ENCODE data around the gene MAGED2. TPM values are rescaled to one million over a fixed set of nuclear protein-coding genes. Genes with fewer than 3 reads are reported as not detected.
"Not testable (repeated sequence)": the region's sequence is repeated elsewhere in the genome, so short reads cannot be mapped to it uniquely, and the experiment has no call there.

The MAGED2 gene, protein sequence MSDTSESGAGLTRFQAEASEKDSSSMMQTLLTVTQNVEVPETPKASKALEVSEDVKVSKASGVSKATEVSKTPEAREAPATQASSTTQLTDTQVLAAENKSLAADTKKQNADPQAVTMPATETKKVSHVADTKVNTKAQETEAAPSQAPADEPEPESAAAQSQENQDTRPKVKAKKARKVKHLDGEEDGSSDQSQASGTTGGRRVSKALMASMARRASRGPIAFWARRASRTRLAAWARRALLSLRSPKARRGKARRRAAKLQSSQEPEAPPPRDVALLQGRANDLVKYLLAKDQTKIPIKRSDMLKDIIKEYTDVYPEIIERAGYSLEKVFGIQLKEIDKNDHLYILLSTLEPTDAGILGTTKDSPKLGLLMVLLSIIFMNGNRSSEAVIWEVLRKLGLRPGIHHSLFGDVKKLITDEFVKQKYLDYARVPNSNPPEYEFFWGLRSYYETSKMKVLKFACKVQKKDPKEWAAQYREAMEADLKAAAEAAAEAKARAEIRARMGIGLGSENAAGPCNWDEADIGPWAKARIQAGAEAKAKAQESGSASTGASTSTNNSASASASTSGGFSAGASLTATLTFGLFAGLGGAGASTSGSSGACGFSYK
- total RNA-seq = 410 to 423 TPM (median 423 TPM) in 3 replicates

DNA sequence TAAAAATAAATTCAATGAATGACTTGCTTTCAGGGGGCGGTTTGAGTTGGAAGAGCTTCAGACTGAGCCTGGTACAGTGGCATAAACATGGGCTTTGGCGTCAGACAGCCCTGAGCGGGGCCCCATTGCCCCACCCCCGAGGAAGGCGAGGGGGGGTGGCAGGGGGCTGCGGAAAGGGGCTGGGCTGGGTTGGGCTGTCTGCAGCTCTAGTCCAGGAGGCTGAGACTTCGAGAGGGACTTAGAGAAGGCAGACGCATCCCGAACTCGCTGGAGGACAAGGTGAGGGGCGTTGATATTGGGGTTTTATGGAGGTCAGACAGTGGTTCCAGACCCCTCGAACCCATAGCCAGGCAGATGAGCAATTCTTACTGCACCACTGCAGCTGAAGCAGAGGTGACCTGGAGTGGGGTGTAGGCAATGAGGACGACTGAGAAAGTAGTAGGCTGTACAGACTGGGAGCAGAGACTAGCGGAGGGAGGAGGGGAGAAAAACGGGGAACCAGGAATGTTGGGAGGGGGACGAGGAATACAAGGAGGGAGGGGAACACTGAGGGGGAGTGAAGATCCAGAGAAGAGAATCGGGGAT is at the start of gene MAGED2:
TSS of gene MAGED2 (plus strand) at position 222 of the 585 bp plus-strand sequence. CDS start 1,587 bp downstream, outside the sequence.
- Mint-ChIP-seq H3K27me3 (ENCODE audit: low read depth) (no peaks in the 10 kb centered on the region), H3K4me3 (peak within 1 kb of the TSS; percentile 95), H3K36me3 (peaks cover 16% of the 10 kb centered on the region), H3K27ac (peak within 1 kb of the TSS; percentile 97), H3K4me1 (peaks cover 26% of the 10 kb centered on the region), H3K9me3 (peaks cover 10% of the 10 kb centered on the region)
- DNase-seq (ENCODE audit: low spot score in 2 of 2, unreplicated experiment in 2 of 2) = no peak
- TF ChIP-seq, protein P1, sequence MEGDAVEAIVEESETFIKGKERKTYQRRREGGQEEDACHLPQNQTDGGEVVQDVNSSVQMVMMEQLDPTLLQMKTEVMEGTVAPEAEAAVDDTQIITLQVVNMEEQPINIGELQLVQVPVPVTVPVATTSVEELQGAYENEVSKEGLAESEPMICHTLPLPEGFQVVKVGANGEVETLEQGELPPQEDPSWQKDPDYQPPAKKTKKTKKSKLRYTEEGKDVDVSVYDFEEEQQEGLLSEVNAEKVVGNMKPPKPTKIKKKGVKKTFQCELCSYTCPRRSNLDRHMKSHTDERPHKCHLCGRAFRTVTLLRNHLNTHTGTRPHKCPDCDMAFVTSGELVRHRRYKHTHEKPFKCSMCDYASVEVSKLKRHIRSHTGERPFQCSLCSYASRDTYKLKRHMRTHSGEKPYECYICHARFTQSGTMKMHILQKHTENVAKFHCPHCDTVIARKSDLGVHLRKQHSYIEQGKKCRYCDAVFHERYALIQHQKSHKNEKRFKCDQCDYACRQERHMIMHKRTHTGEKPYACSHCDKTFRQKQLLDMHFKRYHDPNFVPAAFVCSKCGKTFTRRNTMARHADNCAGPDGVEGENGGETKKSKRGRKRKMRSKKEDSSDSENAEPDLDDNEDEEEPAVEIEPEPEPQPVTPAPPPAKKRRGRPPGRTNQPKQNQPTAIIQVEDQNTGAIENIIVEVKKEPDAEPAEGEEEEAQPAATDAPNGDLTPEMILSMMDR (IDR thresholded peaks at IDR 0.05; ENCODE audit: unreplicated experiment) = no peak

DNA sequence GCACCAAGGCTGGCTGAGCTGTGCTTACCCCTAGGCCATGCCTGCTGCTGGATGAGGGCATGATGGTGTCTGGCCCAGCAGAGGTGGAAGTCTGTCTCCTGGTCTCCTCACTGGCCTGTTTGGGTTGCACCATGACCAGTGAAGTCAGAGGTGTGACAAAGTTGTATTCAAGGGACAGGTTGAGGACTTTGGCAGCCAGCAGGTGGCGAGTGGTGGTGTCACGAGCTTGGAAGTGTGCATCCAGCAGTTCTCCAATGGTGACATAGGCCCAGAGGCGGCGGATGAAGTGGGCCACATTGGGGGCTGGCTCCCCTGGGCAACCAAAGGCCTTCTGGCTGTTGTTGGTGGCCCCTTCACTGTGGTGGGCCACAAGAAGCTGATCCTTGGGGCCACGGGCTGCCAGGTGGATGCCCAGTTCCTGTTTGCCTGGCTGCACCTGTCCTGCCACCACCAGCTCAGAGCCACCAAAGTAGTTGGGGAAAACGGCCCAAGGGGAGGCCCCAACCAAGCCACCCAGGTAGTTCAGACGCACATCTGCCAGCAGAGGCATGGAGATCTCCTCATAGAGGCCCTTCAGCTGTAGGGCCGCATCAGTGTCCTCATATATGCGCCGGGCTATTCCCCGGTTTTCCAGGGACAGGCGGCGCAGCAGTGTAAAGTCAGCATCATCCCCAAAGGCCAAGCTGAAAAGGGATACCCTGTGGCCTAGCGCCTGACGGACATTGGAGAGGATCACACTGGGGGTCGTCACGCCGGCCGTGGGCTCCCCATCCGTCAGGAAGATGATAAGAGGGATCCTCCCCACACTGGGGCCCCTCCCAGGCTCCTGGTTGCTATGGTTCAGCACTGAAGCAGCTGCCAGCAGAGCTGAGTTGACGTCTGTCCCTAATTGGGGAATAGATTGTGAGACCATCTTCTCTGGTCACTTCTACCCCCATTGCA is 49.2 kb upstream of the MAGED2 start:
- H3K27me3 Mint-ChIP-seq (ENCODE audit: low read depth) = no peaks in the 10 kb centered on the region
- TF ChIP-seq, protein P1 (IDR thresholded peaks at IDR 0.05; ENCODE audit: unreplicated experiment) = no peak
- peaks cover 1% of the 10 kb centered on the region for H3K36me3 Mint-ChIP-seq
- no peak overlapping the region for H3K4me3 Mint-ChIP-seq
- peaks cover 9% of the 10 kb centered on the region for H3K4me1 Mint-ChIP-seq
- peak overlapping the region; percentile 72 for H3K27ac Mint-ChIP-seq
- H3K9me3 Mint-ChIP-seq = peaks cover 51% of the 10 kb centered on the region
- DNase-seq (ENCODE audit: low spot score in 2 of 2, unreplicated experiment in 2 of 2) = no peak

DNA sequence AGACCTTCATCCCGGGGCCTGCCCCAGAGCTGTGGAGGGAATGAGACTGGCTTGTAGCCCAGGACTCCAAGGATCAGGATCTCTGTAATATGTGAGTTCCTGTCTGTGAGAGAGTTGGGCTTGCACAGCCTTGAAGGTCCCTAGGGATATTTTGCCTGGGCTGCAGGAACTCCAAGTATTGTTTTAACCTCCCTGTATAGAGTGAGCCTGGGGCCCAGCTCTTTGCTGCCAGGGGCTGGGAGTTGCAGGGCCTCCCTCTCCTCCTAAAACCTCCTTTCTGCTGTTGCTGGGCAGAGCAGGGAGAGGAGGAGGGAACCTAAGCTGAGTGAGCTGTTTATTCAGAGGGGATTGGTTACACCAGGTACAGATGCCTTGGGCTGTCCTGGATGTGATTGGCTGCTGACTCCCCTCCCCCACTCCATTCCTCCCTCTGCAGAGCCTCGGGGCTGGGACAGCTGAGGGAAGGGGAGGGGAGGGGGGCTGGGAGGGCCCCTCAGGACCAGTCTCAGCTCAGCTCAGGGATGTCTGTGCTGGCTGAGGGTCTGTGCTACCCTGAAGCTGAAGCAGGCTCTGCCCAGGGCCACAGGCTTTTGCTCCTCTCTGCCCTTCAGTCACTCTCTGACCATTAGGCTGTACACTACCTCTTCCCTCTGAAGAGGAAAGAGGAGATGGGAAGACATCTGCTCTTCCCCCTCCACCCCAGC is 33.0 kb upstream of the MAGED2 start:
- H3K27me3 Mint-ChIP-seq (ENCODE audit: low read depth); H3K36me3 Mint-ChIP-seq: not testable (repeated sequence)
- peak in 1 of 2 experiments; percentile 45 for DNase-seq (ENCODE audit: low spot score in 2 of 2, unreplicated experiment in 2 of 2)
- Mint-ChIP-seq H3K4me3 (peak overlapping the region; percentile 7), H3K4me1 (peaks cover 38% of the 10 kb centered on the region), H3K9me3 (peaks cover 29% of the 10 kb centered on the region), H3K27ac (peak overlapping the region; percentile 97)

DNA sequence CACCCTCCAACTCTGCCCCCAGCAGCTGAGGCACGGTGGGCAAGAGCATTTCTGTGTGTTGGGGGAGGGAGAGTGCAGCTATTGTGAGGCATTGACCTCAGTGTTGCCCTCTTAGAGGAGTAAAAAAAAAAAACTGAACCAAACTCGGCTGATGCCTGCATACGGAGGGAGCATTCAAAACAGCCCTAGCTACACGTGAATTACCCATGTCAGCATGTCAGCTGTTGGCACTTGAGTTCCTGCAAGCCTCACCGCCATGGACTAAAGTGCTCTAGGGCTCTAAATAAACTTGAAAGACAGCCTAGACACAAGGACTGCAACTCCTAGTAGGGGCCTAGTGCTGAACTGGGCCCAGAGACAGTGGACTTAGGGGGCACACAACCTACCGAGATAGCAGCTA is 31.5 kb upstream of the MAGED2 start:
- no peak for DNase-seq (ENCODE audit: low spot score in 2 of 2, unreplicated experiment in 2 of 2)
- no peaks in the 10 kb centered on the region for H3K27me3 Mint-ChIP-seq (ENCODE audit: low read depth)
- H3K4me1 Mint-ChIP-seq = peaks cover 38% of the 10 kb centered on the region
- H3K4me3 Mint-ChIP-seq = no peak overlapping the region
- peaks cover 35% of the 10 kb centered on the region for H3K9me3 Mint-ChIP-seq
- H3K36me3 Mint-ChIP-seq = peaks cover 6% of the 10 kb centered on the region
- TF ChIP-seq, protein P1 (IDR thresholded peaks at IDR 0.05; ENCODE audit: unreplicated experiment) = no peak
- no peak overlapping the region for H3K27ac Mint-ChIP-seq

DNA sequence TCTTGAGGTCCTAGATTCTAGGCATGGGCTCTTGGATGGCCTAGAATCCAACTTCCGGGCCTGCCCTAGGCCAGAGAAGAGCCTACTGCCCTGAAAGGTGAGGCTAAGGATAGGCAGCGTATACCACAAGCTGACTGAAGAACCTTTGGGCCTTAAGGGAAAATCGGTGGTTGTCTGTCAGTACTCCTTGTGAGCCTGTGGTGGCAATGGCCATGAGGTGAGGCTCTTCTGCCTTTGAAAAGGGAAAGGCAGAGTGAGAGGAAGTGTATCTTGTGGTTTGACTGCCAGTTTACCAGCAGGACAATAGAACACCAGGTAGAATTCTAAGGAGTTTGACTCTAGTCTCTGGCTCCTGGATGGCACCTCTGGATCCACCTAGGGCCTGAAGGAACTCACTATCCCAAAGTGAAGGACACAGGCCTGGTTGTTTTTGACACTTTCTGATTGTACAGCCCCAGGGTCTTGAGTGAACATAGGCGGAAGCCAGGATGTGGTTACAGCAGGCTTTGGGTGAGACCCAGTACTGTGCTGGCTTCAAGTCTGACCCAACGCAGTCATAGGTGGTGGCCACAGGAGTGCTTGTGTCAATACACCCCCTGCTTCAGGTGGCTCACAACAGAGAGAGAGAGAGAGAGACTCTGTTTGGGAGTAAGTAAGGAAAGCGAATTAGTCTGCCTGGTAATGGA is 30.4 kb upstream of the MAGED2 start:
- Mint-ChIP-seq H3K27me3 (ENCODE audit: low read depth) (no peaks in the 10 kb centered on the region), H3K9me3 (peaks cover 35% of the 10 kb centered on the region), H3K27ac (peak overlapping the region; percentile 30), H3K4me3 (no peak overlapping the region), H3K36me3 (peaks cover 4% of the 10 kb centered on the region), H3K4me1 (peaks cover 38% of the 10 kb centered on the region)
- DNase-seq (ENCODE audit: low spot score in 2 of 2, unreplicated experiment in 2 of 2) = no peak
- TF ChIP-seq, protein P1 (IDR thresholded peaks at IDR 0.05; ENCODE audit: unreplicated experiment) = no peak

Measured in mesothelial cell of epicardium (in vitro differentiated cells).